Measurements from ENCODE around the gene ALKBH8. TPM values are rescaled to one million over a fixed set of nuclear protein-coding genes. Genes with fewer than 3 reads are reported as not detected.
"Not testable (repeated sequence)": the region's sequence is repeated elsewhere in the genome, so short reads cannot be mapped to it uniquely, and the experiment has no call there.

Gene ALKBH8
- total and polyA plus RNA-seq, 12 donors: 2.2 to 7.8 (median 6.4) TPM

DNA sequence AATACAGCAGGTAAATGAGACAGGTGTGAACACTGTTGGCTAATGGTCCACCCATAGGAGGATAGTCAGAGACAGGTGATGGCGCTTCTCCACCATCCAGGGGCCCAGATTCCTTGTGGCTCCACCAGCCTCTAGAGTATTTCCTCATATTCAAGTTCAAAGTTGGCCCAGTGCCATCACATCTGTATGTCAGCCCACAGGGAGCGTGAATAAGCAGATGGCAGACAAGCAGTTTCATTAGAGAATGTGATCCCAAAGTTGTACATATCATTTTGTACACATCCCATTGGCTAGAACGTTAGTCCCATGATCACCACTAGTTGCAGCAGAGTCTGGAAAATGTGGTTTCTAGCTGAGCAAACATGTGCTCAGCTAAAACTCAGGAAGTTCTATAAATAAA lies 96.9 kb downstream of the ALKBH8 start:
- intact Hi-C loops (cut with DNase I): loop anchor here in 1 of 10 donors (5.0 kb wide), 1 partner anchor 156 kb away; no protein-coding TSS in a partner anchor
- TF ChIP-seq, protein P1, sequence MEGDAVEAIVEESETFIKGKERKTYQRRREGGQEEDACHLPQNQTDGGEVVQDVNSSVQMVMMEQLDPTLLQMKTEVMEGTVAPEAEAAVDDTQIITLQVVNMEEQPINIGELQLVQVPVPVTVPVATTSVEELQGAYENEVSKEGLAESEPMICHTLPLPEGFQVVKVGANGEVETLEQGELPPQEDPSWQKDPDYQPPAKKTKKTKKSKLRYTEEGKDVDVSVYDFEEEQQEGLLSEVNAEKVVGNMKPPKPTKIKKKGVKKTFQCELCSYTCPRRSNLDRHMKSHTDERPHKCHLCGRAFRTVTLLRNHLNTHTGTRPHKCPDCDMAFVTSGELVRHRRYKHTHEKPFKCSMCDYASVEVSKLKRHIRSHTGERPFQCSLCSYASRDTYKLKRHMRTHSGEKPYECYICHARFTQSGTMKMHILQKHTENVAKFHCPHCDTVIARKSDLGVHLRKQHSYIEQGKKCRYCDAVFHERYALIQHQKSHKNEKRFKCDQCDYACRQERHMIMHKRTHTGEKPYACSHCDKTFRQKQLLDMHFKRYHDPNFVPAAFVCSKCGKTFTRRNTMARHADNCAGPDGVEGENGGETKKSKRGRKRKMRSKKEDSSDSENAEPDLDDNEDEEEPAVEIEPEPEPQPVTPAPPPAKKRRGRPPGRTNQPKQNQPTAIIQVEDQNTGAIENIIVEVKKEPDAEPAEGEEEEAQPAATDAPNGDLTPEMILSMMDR (IDR thresholded peaks at IDR 0.05): no peak
- H3K4me3 ChIP-seq: no peak overlapping the region
- H3K27me3 ChIP-seq: peaks cover 0 to 27% (median 21%) of the 10 kb centered on the region in 7 donors
- H3K27ac ChIP-seq: no peak overlapping the region
- WGBS, 2 donors: 44 to 49% methylated on average over 3 of the region's 3 CpGs
- DNase-seq (no peak), ATAC-seq (no peak)
- H3K36me3 ChIP-seq: no peaks in the 10 kb centered on the region
- H3K9me3 ChIP-seq: peaks cover 0 to 2% (median 0%) of the 10 kb centered on the region in 11 donors
- H3K4me1 ChIP-seq: no peaks in the 10 kb centered on the region

DNA sequence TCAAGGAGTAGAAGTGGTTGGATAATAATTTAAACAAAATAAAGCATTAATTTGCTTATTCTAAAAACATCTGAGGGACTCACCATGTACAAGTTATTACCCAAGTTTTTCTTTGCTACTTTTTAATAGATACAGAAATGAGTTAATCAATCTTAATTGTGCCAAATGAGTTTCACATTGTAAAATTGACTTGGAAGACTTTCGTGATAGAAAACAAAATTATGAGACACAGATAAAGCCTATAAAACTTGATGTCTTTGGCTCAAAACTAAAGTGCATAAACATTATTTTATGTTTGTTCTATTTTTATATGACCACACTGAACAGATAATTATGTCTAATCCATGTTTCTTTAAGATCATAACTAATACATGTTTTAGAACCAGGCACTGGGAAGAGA lies 97.8 kb downstream of the ALKBH8 start:
- Histone ChIP-seq H3K27ac (no peak overlapping the region), H3K9me3 (peaks cover 0 to 6% (median 0%) of the 10 kb centered on the region in 11 donors), H3K36me3 (no peaks in the 10 kb centered on the region), H3K4me3 (no peak overlapping the region), H3K27me3 (peaks cover 0 to 27% (median 21%) of the 10 kb centered on the region in 7 donors), H3K4me1 (no peaks in the 10 kb centered on the region)
- TF ChIP-seq, protein P1 (IDR thresholded peaks at IDR 0.05): no peak
- 72 to 82% methylated on average over 1 of the region's 1 CpG for WGBS, 2 donors
- intact Hi-C loops (cut with DNase I): loop anchor here in 1 of 10 donors (5.0 kb wide), 1 partner anchor 155 kb away; no protein-coding TSS in a partner anchor
- DNase-seq: no peak
- no peak for ATAC-seq

DNA sequence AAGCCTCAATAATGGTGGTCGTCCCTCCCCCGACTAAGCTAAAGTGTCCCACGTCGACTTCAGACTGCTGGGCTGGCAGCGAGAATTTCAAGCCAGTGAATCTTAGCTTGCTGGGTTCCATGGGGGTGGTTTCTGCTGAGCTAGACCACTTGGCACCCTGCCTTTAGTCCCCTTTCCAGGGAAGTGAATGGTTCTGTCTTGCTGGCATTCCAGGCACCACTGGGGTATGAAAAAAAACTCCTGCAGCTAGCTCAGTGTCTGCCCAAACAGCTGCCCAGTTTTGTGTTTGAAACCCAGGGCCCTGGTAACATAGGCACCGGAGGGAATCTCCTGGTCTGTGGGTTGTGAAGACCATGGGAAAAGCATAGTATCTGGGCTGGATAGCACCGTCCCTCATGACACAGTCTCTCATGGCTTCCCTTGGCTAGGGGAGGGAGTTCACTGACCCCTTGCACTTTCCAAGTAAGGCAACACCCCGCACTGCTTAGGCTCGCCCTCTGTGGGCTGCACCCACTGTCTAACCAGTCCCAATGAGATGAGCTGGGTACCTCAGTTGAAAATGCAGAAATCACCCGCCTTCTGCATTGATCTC lies 99.2 kb downstream of the ALKBH8 start:
- intact Hi-C loops (cut with DNase I): loop anchor here in 1 of 10 donors (5.0 kb wide), 1 partner anchor 154 kb away; no protein-coding TSS in a partner anchor
- WGBS, 2 donors: 78 to 82% methylated on average over 10 of the region's 10 CpGs
- ATAC-seq, H3K27ac ChIP-seq, DNase-seq, H3K9me3 ChIP-seq, H3K36me3 ChIP-seq, H3K4me3 ChIP-seq, H3K4me1 ChIP-seq: not testable (repeated sequence)
- peaks cover 0 to 27% (median 18%) of the 10 kb centered on the region in 7 donors for H3K27me3 ChIP-seq

DNA sequence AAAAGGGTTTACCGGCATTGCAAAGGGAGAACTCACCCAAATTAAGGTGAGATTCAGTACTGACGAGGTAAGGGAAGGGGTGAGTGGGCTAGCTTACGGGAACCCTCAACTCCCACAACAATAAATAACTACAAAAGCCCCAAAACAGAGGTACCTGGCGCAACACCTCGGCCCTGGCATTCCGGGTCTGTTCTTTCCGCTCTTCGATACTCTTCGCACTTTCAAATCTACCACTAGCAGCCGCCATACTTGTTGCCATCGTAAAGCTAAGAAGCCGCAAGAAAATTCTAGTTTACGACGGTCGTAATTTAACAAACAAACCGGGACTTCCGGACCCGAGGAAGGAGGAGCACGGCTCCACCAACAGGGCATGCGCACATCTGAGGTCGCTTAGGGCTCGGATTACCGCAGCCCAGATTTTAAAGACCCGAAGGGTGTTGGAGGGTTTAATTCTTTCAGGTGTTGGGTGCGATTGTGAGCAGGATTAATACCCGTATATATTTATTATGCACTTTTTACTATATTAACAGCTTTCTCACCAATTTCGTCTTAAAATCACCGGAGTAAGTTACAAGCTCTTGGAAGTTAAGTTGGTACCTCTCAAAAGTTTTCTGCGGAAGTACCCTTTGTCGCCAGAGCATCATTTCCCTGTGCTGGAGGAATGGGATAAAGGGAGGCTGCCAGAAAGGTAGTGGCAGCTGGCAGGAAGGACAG lies 107.8 kb downstream of the ALKBH8 start, which contains the start of gene CWF19L2:
TSS of gene CWF19L2 (minus strand) at position 268 of the 714 bp plus-strand sequence. CDS start at position 259, 9 bp downstream.
- peaks cover 5 to 21% (median 18%) of the 10 kb centered on the region in 9 donors for H3K4me1 ChIP-seq
- ATAC-seq (peak; percentile 98 to 100 (median 99)), DNase-seq (peak; percentile 87 to 91)
- peak within 1 kb of the TSS; percentile 51 to 85 (median 76) for H3K27ac ChIP-seq
- H3K4me3 ChIP-seq: peak within 1 kb of the TSS; percentile 46 to 96 (median 76)
- H3K36me3 ChIP-seq: peaks cover 0 to 31% (median 11%) of the 10 kb centered on the region in 9 donors
- intact Hi-C loops (cut with DNase I): loop anchor here in 1 of 10 donors (10.0 kb wide), 1 partner anchor 107 kb away; the partner anchor contains the start of gene ALKBH8
- 0% methylated on average over 30 of the region's 30 CpGs for WGBS, 2 donors
- H3K9me3 ChIP-seq: no peaks in the 10 kb centered on the region
- H3K27me3 ChIP-seq: no peaks in the 10 kb centered on the region
- TF ChIP-seq, protein P1 (IDR thresholded peaks at IDR 0.05): peak in 2 of 9 donors; percentile 27 to 42

All from heart right ventricle (tissue), 16 donors.